Cortex of kidney (tissue), 1 donor: ENCODE data around the gene CYP21A2.
"Not testable (repeated sequence)": the region's sequence is repeated elsewhere in the genome, so short reads cannot be mapped to it uniquely, and the experiment has no call there.

Experiments used
- DNase-seq: peaks from one replicate; lab custom pipeline; 2025; lab: John Stamatoyannopoulos, UW

The CYP21A2 gene

GRCh38 chr6:32055756-32056155, 17.5 kb downstream of the CYP21A2 start:
- not testable (repeated sequence) for DNase-seq

GRCh38 chr6:32056254-32056653, 18.0 kb downstream of the CYP21A2 start:
- no peak for DNase-seq

GRCh38 chr6:32057966-32058365, 19.8 kb downstream of the CYP21A2 start:
- DNase-seq: no peak

GRCh38 chr6:32058511-32058963, 20.3 kb downstream of the CYP21A2 start:
- no peak for DNase-seq

- DNase-seq: no peak
These were observed 22.9 kb downstream of the CYP21A2 start for GRCh38 chr6:32060966-32061655.

- DNase-seq: no peak
These were observed 26.5 kb downstream of the CYP21A2 start for GRCh38 chr6:32064706-32065105.

GRCh38 chr6:32067521-32067920, 29.3 kb downstream of the CYP21A2 start:
- not testable (repeated sequence) for DNase-seq

- not testable (repeated sequence) for DNase-seq
These were observed 30.1 kb downstream of the CYP21A2 start for GRCh38 chr6:32068315-32068714.

- no peak for DNase-seq
These were observed 30.7 kb downstream of the CYP21A2 start for GRCh38 chr6:32068867-32069266.

GRCh38 chr6:32069460-32069859, 31.2 kb downstream of the CYP21A2 start:
- DNase-seq: no peak

- no peak for DNase-seq
These were observed 31.8 kb downstream of the CYP21A2 start for GRCh38 chr6:32069878-32070515.

GRCh38 chr6:32070814-32071543, 32.8 kb downstream of the CYP21A2 start:
- no peak for DNase-seq

GRCh38 chr6:32073101-32073500, 34.9 kb downstream of the CYP21A2 start:
- no peak for DNase-seq

GRCh38 chr6:32073613-32074012, 35.4 kb downstream of the CYP21A2 start:
- DNase-seq: no peak

- DNase-seq: no peak
These were observed 36.8 kb downstream of the CYP21A2 start for GRCh38 chr6:32074996-32075532.

- no peak for DNase-seq
These were observed 37.6 kb downstream of the CYP21A2 start for GRCh38 chr6:32075781-32076180.

- no peak for DNase-seq
These were observed 38.1 kb downstream of the CYP21A2 start for GRCh38 chr6:32076321-32076809.

GRCh38 chr6:32079566-32080290, 41.5 kb downstream of the CYP21A2 start:
- no peak for DNase-seq

GRCh38 chr6:32081168-32081990, 43.2 kb downstream of the CYP21A2 start:
- no peak for DNase-seq

GRCh38 chr6:32082478-32082877, 44.3 kb downstream of the CYP21A2 start:
- no peak for DNase-seq

- no peak for DNase-seq
These were observed 44.7 kb downstream of the CYP21A2 start for GRCh38 chr6:32082935-32083334.
